Glutamatergic neuron (in vitro differentiated cells): ENCODE results near the gene MYORG. TPM values are rescaled to one million over a fixed set of nuclear protein-coding genes. Genes with fewer than 3 reads are reported as not detected.

Experiments
- DNase-seq: peaks from one replicate; pipeline ENCODE4 v3.0.0; 2022
- H3K27ac Mint-ChIP-seq: one replicate; pipeline ENCODE4 v1.8.0; 2020; ENCODE audit warnings: mild to moderate bottlenecking, mixed read lengths, inconsistent platforms; ENCODE audit not compliant: unreplicated experiment
- H3K27me3 Mint-ChIP-seq: one replicate; pipeline ENCODE4 v1.8.0; 2020; ENCODE audit warnings: mild to moderate bottlenecking, moderate library complexity, mixed read lengths, inconsistent platforms; ENCODE audit not compliant: unreplicated experiment
- H3K36me3 Mint-ChIP-seq: one replicate; pipeline ENCODE4 v1.8.0; 2020; ENCODE audit warnings: mild to moderate bottlenecking, mixed read lengths, inconsistent platforms; ENCODE audit not compliant: unreplicated experiment
- H3K4me1 Mint-ChIP-seq: one replicate; pipeline ENCODE4 v1.8.0; 2020; ENCODE audit warnings: mild to moderate bottlenecking, low read depth, mixed read lengths, inconsistent platforms; ENCODE audit not compliant: unreplicated experiment
- H3K4me3 Mint-ChIP-seq: one replicate; pipeline ENCODE4 v1.8.0; 2020; ENCODE audit warnings: mild to moderate bottlenecking, mixed read lengths, inconsistent platforms; ENCODE audit not compliant: unreplicated experiment
- H3K9me3 Mint-ChIP-seq: one replicate; pipeline ENCODE4 v1.8.0; 2020; ENCODE audit warnings: mild to moderate bottlenecking, moderate library complexity, mixed read lengths, inconsistent platforms; ENCODE audit not compliant: unreplicated experiment
- CTCF ChIP-seq: fragments of 200-600 bp; sonication (generic); IDR thresholded peaks from one replicate; pipeline ENCODE4 v1.5.0; 2021; ENCODE audit not compliant: partially characterized antibody, unreplicated experiment
- total RNA-seq: library from RNA; stranded (reverse); fragmentation: NEBNext Ultra II Directional; extraction: Animal tissue kit (Norgen Biotek cat#: 25700); gene quantifications from one replicate; pipeline ENCODE4 v1.2.1, GENCODE V29; 2021; ENCODE audit not compliant: unreplicated experiment

MYORG gene
- total RNA-seq, 1 donor from 2014 or later, result 4.6 TPM

DNA sequence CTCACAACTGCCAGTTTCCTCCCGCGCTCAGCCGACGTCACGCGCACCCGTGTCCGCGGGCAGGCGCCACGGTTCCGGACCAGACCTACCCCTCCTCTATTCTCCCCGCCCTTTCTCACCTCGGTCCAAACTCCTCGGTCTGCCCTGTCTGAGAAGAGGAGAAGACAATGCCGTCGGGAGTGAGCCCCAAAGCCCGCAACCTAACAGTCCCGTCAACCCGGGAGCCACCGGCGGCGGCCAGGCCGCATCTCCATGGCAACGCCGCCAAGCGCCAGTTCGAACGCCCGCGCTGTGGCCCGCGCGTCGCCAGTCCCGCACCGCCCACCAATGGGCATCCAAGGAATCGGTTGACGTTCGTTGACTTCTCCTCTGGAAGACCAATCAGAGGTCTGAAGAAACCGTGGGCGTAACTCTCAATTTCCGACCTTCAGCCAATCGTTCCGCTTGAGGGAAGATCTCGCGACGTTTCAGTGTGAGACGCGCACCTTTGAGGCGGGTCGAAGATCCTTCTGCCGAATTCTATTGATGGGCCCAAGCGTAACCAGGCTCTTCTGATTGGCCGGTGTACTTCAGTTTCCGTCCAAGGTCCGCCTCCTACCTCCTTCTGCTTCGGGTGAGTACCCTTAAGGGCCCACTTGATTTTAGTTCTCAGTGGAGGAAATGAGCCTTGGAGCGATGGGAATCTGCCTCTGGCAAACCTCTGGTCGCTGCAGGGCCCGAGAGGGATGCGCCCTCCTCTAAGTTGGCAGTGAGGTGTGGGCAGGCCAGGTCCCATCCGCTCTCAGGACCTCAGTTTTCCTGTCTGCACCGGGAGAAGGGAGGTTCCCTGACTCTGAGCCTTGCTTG lies 47.5 kb downstream of the MYORG start, which contains the start of the genes KIF24 and NUDT2:
KIF24 (minus strand) TSS at position 282 of the 846 bp plus-strand sequence. CDS start 17,922 bp downstream, outside the sequence.
NUDT2 (plus strand) TSS at position 583 of the 846 bp plus-strand sequence. CDS start 9,471 bp downstream, outside the sequence.
- DNase-seq, result peak; percentile 95
- Mint-ChIP-seq H3K36me3 (no peaks in the 10 kb centered on the region), H3K4me3 (peak within 1 kb of the TSS; percentile 95), H3K27ac (peak within 1 kb of the TSS; percentile 94), H3K27me3 (peaks cover 3% of the 10 kb centered on the region), H3K4me1 (peaks cover 16% of the 10 kb centered on the region), H3K9me3 (peaks cover 4% of the 10 kb centered on the region)
- no peak for TF ChIP-seq CTCF

GRCh38 chr9:34328500-34328986 lies 48.2 kb downstream of the MYORG start:
- H3K9me3 Mint-ChIP-seq, result peaks cover 2% of the 10 kb centered on the region
- peak overlapping the region; percentile 95 for H3K4me3 Mint-ChIP-seq
- H3K27ac Mint-ChIP-seq, result peak overlapping the region; percentile 17
- no peaks in the 10 kb centered on the region for H3K36me3 Mint-ChIP-seq
- no peak for DNase-seq
- H3K4me1 Mint-ChIP-seq, result peaks cover 12% of the 10 kb centered on the region
- TF ChIP-seq CTCF, result no peak
- peaks cover 3% of the 10 kb centered on the region for H3K27me3 Mint-ChIP-seq

GRCh38 chr9:34326690-34327089 lies 50.0 kb downstream of the MYORG start:
- peaks cover 3% of the 10 kb centered on the region for H3K27me3 Mint-ChIP-seq
- no peak for TF ChIP-seq CTCF
- H3K9me3 Mint-ChIP-seq, result peaks cover 2% of the 10 kb centered on the region
- DNase-seq, result no peak
- no peak overlapping the region for H3K4me3 Mint-ChIP-seq
- no peaks in the 10 kb centered on the region for H3K4me1 Mint-ChIP-seq
- no peak overlapping the region for H3K27ac Mint-ChIP-seq
- H3K36me3 Mint-ChIP-seq, result no peaks in the 10 kb centered on the region

DNA sequence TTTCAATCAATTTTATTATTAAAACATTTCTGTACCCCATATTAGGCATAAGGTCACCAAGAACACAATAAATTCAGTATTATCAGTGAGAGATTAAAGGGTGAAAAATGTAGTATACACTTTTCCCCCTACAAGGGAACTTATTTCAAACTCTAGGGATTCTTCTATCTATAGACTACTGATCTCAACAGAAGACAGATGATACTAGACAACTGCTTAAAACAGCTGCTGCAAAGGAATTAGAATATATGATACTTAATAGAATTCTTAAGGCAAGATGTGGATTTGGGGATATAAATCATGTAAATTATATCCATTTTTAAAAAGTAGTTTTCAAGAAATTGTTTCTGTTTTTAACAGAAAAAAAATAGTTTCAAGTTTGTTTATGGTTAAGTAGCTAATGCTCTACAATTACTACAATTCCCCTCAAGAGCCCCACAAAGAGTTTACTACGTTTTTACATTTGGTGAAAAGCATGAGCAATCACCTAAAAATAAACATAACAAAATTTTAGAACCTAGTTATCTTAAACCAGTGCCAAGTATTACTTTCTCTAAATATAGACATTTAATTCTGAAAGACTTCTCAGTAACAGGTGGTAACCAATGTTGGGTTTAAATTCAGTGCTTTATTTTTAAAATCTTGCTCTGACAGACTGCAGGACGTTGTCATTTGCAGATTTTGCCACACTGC lies 53.7 kb downstream of the MYORG start:
- Mint-ChIP-seq H3K27me3 (peaks cover 3% of the 10 kb centered on the region), H3K27ac (no peak overlapping the region), H3K4me3 (no peak overlapping the region), H3K4me1 (no peaks in the 10 kb centered on the region), H3K36me3 (no peaks in the 10 kb centered on the region), H3K9me3 (peaks cover 4% of the 10 kb centered on the region)
- TF ChIP-seq CTCF, result no peak
- no peak for DNase-seq
